AG04449 (cell line): ENCODE measurements around the gene DMRT1.

Source experiments
- CTCF ChIA-PET: fragments of 350-600 bp; formaldehyde crosslinking; extraction: SDS; loops from one replicate; lab custom pipeline; 2021; ENCODE audit warnings: antibody characterized with exemption; lab: Yijun Ruan, JAX
- POLR2A ChIA-PET: fragments of 400-600, 350-600 bp; formaldehyde crosslinking; extraction: SDS; loops from one replicate; lab custom pipeline; 2020; ENCODE audit warnings: antibody characterized with exemption, inconsistent platforms; lab: Yijun Ruan, JAX
- DNase-seq: peaks from one replicate; pipeline ENCODE4 v3.0.0-alpha.2; 2010; ENCODE audit warnings: low read depth, low spot score
- H3K4me3 ChIP-seq: 2 replicates; pipeline ENCODE4 v1.5.1; 2011; ENCODE audit warnings: low read depth, mild to moderate bottlenecking, control low read depth, low read length
- CTCF ChIP-seq: IDR thresholded peaks from one replicate; pipeline ENCODE4 v1.5.1; 2011; ENCODE audit warnings: mild to moderate bottlenecking, moderate library complexity, low read length, control low read depth, inconsistent platforms; ENCODE audit not compliant: insufficient read depth; ENCODE audit errors: missing control alignments

DMRT1 gene

GRCh38 chr9:977838-978830, 136.6 kb downstream of the DMRT1 start:
- TF ChIP-seq CTCF = no peak
- CTCF ChIA-PET = interaction anchor here (1.5 kb wide), 1 partner anchor 27 kb away, joined by 5 read pairs; no protein-coding TSS in a partner anchor
- no peak overlapping the region for H3K4me3 ChIP-seq
- DNase-seq = no peak
- POLR2A ChIA-PET = no interaction called here

- POLR2A ChIA-PET = no interaction called here
- no peak overlapping the region for H3K4me3 ChIP-seq
- no peak for TF ChIP-seq CTCF
- no peak for DNase-seq
- CTCF ChIA-PET = interaction anchor here (1.5 kb wide), 1 partner anchor 25 kb away, joined by 5 read pairs; no protein-coding TSS in a partner anchor
Measured at GRCh38 chr9:979983-980382, 138.5 kb downstream of the DMRT1 start.

DNA sequence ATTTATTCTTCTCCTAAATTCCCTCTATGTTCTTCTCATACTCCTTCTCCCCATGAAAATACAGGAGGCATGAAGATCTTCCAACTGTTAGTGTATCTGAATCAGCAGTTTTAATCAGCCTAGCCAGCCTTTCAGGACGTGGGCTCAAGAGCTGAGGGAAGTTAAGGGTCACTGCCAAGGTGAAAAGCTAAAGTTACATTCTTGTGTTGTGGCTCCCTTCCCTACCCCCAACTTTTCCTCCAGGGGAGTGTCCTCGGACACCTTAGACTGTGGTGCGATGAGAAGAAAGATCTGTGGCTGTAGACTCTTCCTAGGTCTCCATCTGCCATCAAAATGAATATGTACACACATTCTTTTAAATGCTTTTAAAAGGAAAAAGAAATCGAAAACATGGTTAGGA, 139.1 kb downstream of the DMRT1 start:
- ChIA-PET POLR2A (no interaction called here), CTCF (no interaction called here)
- no peak overlapping the region for H3K4me3 ChIP-seq
- TF ChIP-seq CTCF = no peak
- DNase-seq = no peak

DNA sequence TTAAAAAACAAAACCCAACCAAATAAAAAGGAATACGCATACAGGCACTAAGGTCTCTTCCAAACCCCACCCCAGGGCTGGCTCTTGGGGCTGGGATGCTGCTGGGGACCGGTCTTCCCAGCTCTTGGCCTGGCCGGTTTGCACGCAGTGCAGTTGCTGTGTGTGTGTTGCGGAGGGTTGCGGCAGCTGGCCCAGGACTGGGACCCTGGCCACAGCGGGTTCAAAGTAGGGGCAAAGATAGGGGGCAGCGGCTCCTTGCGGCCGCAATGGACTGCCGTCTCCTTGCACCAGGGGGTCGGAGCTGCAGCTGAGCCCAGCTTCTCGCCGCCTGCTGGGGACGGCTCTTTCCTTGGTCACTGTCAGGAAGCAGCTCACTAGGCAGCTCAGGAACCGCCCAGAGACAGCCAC, 140.0 kb downstream of the DMRT1 start:
- TF ChIP-seq CTCF = no peak
- CTCF ChIA-PET = no interaction called here
- DNase-seq = no peak
- no peak overlapping the region for H3K4me3 ChIP-seq
- POLR2A ChIA-PET = no interaction called here

GRCh38 chr9:982394-983230, 141.1 kb downstream of the DMRT1 start:
- H3K4me3 ChIP-seq = no peak overlapping the region
- ChIA-PET CTCF (interaction anchor here (1.0 to 1.1 kb wide), 3 partner anchors 14 to 27 kb away, joined by 3 read pairs; no protein-coding TSS in a partner anchor), POLR2A (no interaction called here)
- no peak for DNase-seq
- no peak for TF ChIP-seq CTCF
